ENCODE data around the gene ARHGAP26. TPM values are rescaled to one million over a fixed set of nuclear protein-coding genes. Genes with fewer than 3 reads are reported as not detected.
A peak's percentile ranks its signal among the peaks of the same experiment; 100 is the strongest.

The ARHGAP26 gene, protein sequence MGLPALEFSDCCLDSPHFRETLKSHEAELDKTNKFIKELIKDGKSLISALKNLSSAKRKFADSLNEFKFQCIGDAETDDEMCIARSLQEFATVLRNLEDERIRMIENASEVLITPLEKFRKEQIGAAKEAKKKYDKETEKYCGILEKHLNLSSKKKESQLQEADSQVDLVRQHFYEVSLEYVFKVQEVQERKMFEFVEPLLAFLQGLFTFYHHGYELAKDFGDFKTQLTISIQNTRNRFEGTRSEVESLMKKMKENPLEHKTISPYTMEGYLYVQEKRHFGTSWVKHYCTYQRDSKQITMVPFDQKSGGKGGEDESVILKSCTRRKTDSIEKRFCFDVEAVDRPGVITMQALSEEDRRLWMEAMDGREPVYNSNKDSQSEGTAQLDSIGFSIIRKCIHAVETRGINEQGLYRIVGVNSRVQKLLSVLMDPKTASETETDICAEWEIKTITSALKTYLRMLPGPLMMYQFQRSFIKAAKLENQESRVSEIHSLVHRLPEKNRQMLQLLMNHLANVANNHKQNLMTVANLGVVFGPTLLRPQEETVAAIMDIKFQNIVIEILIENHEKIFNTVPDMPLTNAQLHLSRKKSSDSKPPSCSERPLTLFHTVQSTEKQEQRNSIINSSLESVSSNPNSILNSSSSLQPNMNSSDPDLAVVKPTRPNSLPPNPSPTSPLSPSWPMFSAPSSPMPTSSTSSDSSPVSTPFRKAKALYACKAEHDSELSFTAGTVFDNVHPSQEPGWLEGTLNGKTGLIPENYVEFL
- total RNA-seq = 10 to 100 TPM; 27.5 to 80.7 TPM

DNA sequence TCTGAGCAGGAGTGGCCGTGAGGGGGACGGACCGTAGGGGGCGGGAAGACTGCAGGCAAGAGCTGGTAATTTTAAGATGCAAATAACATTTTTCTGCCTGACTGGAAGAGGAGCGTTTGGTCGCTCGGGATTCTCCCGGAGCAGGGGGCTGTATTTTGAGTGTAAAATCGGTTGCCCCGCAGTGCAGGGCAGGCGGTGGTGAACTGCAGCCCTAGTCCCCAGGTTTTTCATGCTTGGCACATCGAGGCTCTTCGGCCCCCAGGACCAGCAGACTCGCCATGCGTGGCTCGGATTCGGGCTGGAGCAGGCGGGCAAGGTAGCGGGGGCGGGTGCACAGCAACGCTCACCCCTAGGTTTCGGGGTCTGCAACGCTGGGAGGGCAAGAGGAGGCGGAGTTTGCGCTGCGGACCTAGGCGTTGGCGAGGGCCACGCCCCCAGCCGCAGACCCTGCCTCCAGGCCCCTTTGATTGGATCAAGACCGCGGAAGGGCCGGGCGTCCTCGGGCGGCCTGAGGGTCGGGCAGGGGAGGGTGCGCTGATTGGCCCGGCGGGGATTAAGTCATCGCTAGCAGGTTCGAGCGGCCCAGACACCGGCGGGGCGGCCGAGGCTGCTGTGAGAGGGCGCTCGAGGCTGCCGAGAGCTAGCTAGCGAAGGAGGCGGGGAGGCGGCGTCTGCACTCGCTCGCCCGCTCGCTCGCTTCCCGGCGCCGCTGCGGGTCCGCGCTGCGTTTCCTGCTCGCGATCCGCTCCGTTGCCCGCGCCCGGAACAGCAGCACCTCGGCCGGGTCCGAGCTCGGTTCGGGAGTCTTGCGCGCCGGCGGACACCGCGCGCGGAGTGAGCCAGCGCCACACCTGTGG, at the start of gene ARHGAP26:
Gene ARHGAP26, plus strand, starts transcription at position 585 of the 857 bp plus-strand sequence. CDS start 385 bp downstream, outside the sequence.
- peak; percentile 87 for DNase-seq (ENCODE audit: low spot score)
- peak; percentile 87 for ATAC-seq (ENCODE audit: insufficient number of reproducible peaks, low FRiP score, low read depth)
- Histone ChIP-seq H3K4me1 (ENCODE audit: control insufficient read depth in 1 of 2, low read depth in 2 of 2) (peaks cover 17 to 25% of the 10 kb centered on the region in 2 donors), H3K27ac (peak within 1 kb of the TSS; percentile 87 to 89), H3K9me3 (no peaks in the 10 kb centered on the region), H3K4me3 (peak within 1 kb of the TSS; percentile 96), H3K27me3 (replicated peaks; ENCODE audit: insufficient read depth) (no peaks in the 10 kb centered on the region), H3K36me3 (no peaks in the 10 kb centered on the region)
- TF ChIP-seq, protein P1, sequence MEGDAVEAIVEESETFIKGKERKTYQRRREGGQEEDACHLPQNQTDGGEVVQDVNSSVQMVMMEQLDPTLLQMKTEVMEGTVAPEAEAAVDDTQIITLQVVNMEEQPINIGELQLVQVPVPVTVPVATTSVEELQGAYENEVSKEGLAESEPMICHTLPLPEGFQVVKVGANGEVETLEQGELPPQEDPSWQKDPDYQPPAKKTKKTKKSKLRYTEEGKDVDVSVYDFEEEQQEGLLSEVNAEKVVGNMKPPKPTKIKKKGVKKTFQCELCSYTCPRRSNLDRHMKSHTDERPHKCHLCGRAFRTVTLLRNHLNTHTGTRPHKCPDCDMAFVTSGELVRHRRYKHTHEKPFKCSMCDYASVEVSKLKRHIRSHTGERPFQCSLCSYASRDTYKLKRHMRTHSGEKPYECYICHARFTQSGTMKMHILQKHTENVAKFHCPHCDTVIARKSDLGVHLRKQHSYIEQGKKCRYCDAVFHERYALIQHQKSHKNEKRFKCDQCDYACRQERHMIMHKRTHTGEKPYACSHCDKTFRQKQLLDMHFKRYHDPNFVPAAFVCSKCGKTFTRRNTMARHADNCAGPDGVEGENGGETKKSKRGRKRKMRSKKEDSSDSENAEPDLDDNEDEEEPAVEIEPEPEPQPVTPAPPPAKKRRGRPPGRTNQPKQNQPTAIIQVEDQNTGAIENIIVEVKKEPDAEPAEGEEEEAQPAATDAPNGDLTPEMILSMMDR (IDR thresholded peaks at IDR 0.05) = no peak

DNA sequence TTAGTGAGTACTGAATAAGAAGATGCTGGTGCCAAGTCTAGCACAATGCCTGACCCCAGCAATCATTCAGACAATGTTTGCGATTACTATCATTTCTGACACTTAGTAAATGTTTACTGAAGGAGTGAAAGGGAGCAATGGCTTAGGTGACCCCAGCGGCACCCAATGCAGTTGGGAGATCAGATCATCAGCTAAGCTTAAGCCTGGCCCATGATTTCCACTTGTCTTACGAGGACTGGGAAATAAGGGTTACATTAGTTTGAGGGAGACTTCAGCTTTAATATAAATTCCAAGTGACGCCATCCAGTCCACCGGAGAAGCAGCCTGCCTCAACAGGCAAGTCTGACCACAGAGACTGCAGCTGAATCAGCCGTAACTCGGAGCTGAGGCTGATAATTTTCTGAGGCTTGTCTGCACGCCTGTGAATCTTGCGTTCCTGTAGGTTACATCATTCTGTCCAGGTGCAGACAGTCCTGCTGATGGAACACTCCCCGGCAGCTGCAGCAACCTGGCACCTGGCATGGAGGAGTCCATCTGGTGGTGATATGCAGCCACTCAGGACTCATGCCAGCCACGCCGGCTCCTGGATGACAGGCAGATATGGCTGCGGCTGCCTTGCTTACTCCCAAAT, 49.4 kb upstream of the ARHGAP26 start:
- H3K36me3 ChIP-seq = no peaks in the 10 kb centered on the region
- TF ChIP-seq, protein P1 (IDR thresholded peaks at IDR 0.05) = no peak
- H3K9me3 ChIP-seq = no peaks in the 10 kb centered on the region
- ATAC-seq (ENCODE audit: insufficient number of reproducible peaks, low FRiP score, low read depth) (no peak), DNase-seq (ENCODE audit: low spot score) (no peak)
- H3K27ac ChIP-seq = no peak overlapping the region
- no peak overlapping the region for H3K4me3 ChIP-seq
- H3K4me1 ChIP-seq (ENCODE audit: control insufficient read depth in 1 of 2, low read depth in 2 of 2) = peaks cover 6 to 24% of the 10 kb centered on the region in 2 donors
- no peaks in the 10 kb centered on the region for H3K27me3 ChIP-seq (replicated peaks; ENCODE audit: insufficient read depth)

GRCh38 chr5:142722146-142722545, 48.0 kb upstream of the ARHGAP26 start:
- Histone ChIP-seq H3K36me3 (no peaks in the 10 kb centered on the region), H3K27ac (no peak overlapping the region)

DNA sequence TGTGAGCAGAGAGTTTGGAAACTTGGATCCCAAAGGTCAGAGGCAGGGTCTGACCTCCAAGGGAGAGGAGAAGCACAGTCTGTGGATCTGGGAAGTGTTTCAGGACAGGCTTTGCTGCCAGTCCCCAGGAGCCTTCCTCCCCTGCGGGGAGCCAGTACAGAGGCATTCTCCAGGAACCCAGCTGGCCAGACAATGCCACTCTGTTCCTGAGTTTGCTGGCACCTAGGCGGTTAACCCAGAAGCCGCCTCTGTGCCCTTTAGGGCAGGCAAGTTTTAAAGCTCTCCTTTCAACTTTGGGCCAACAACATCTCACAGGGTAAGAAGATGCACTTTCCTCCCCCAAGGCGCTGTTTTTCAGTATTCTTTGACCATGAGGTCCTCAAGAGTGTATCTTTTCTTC, 47.3 kb upstream of the ARHGAP26 start:
- Histone ChIP-seq H3K4me1 (ENCODE audit: control insufficient read depth in 1 of 2, low read depth in 2 of 2) (peaks cover 15 to 31% of the 10 kb centered on the region in 2 donors), H3K27ac (no peak overlapping the region), H3K36me3 (no peaks in the 10 kb centered on the region), H3K4me3 (no peak overlapping the region), H3K9me3 (no peaks in the 10 kb centered on the region), H3K27me3 (replicated peaks; ENCODE audit: insufficient read depth) (no peaks in the 10 kb centered on the region)
- DNase-seq (ENCODE audit: low spot score) (no peak), ATAC-seq (ENCODE audit: insufficient number of reproducible peaks, low FRiP score, low read depth) (no peak)
- TF ChIP-seq, protein P1 (IDR thresholded peaks at IDR 0.05) = no peak

More at GRCh38 chr5:142722146-142722545, 48.0 kb upstream of the ARHGAP26 start:
- no peak for DNase-seq (ENCODE audit: low spot score)
- TF ChIP-seq, protein P1 (IDR thresholded peaks at IDR 0.05) = no peak
- Histone ChIP-seq H3K4me1 (ENCODE audit: control insufficient read depth in 1 of 2, low read depth in 2 of 2) (peaks cover 17 to 33% of the 10 kb centered on the region in 2 donors), H3K9me3 (no peaks in the 10 kb centered on the region), H3K27me3 (replicated peaks; ENCODE audit: insufficient read depth) (no peaks in the 10 kb centered on the region), H3K4me3 (no peak overlapping the region)
- ATAC-seq (ENCODE audit: insufficient number of reproducible peaks, low FRiP score, low read depth) = no peak

Measured in thoracic aorta (tissue), 2 donors.